ENCODE data around the gene RCOR2. TPM values are rescaled to one million over a fixed set of nuclear protein-coding genes. Genes with fewer than 3 reads are reported as not detected.
"Not testable (repeated sequence)": the region's sequence is repeated elsewhere in the genome, so short reads cannot be mapped to it uniquely, and the experiment has no call there.

The RCOR2 gene
- total and polyA plus RNA-seq, 2 of the 13 experiments (the other 11 are each of a cell fraction or from before 2014, with no cell fraction given): 8.3 to 8.5 TPM

DNA sequence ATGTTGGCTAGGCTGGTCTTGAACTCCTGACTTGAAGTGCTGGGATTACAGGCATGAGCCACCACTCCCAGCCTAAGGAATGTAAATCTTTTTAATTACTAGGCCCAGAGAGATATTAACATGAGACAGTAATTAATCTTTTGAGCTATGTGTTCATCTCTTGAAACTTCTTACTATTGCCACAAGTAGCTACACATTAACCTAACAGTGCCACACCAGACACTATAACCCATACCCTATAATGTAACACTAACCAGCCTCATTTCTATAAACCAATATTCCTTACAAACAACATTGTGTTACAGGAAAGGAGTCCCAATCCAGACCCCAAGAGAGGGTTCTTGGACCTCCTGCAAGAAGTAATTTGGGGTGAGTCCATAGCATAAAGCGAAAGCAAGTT is 49.5 kb upstream of the RCOR2 start (continued):
- TF ChIP-seq ARID2 (CRISPR knock-in tag; IDR thresholded peaks at IDR 0.05; ENCODE audit: borderline replicate concordance) (no peak), HHEX (CRISPR knock-in tag; IDR thresholded peaks at IDR 0.05) (no peak)
- TF ChIP-seq, protein P1, sequence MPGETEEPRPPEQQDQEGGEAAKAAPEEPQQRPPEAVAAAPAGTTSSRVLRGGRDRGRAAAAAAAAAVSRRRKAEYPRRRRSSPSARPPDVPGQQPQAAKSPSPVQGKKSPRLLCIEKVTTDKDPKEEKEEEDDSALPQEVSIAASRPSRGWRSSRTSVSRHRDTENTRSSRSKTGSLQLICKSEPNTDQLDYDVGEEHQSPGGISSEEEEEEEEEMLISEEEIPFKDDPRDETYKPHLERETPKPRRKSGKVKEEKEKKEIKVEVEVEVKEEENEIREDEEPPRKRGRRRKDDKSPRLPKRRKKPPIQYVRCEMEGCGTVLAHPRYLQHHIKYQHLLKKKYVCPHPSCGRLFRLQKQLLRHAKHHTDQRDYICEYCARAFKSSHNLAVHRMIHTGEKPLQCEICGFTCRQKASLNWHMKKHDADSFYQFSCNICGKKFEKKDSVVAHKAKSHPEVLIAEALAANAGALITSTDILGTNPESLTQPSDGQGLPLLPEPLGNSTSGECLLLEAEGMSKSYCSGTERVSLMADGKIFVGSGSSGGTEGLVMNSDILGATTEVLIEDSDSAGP (CRISPR knock-in tag; IDR thresholded peaks at IDR 0.05; ENCODE audit: borderline replicate concordance): no peak

DNA sequence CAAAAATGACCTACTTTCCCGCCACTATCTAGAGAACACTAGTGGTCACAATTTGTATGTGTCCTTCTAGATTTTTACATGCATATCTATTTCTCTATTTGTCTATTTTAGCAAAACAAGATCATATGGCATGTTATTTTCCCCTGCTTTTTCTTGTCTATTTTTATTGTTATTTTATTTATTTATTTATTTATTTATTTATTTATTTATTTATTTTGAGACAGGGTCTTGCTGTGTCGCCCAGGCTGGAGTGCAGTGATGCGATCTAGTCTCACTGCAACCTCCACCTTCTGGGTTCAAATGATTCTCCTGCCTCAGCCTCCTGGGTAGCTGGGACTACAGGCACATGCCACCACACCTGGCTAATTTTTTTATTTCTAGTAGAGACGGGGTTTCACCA is 46.9 kb upstream of the RCOR2 start:
- POLR2A ChIA-PET; FAIRE-seq; DNase-seq (ENCODE audit: low spot score); H2AFZ ChIP-seq (ENCODE audit: low read length); H3K4me3 ChIP-seq (replicated peaks in 1 of 3; ENCODE audit: insufficient read depth in 1 of 3, low read depth in 2 of 3, low read length in 3 of 3); H3K9me3 ChIP-seq (ENCODE audit: low read length); H4K20me1 ChIP-seq (ENCODE audit: insufficient read depth, low read length); H3K4me2 ChIP-seq (ENCODE audit: low read depth, low read length); H3K36me3 ChIP-seq (replicated peaks in 1 of 2; ENCODE audit: control insufficient read depth in 1 of 2, insufficient read depth in 2 of 2, low read length in 2 of 2); H3K27me3 ChIP-seq (ENCODE audit: control insufficient read depth in 1 of 2, insufficient read depth in 2 of 2, low read length in 2 of 2); intact Hi-C loops (cut with micrococcal nuclease; ENCODE audit: unreplicated experiment); H3K9ac ChIP-seq (ENCODE audit: insufficient read depth, low read depth, low read length); H3K27ac ChIP-seq (ENCODE audit: extremely low read length, insufficient read depth, low read length); BruUV-seq (replicated peaks); H3K79me2 ChIP-seq (ENCODE audit: insufficient read depth, low read length); in situ Hi-C loops (cut with HindIII; ENCODE audit: extremely low pct_ligation_motif_present, low pct_unique_long_range_greater_than_20kb); CTCF ChIA-PET (ENCODE audit: low intra/inter-chr PET ratio, low total read pairs); ATAC-seq: not testable (repeated sequence)
- peaks cover 30% of the 10 kb centered on the region for H3K4me1 ChIP-seq (ENCODE audit: insufficient read depth, low read length)
- 95% methylated on average over 4 of the region's 4 CpGs for WGBS (ENCODE audit: low lambda C conversion rate)

DNA sequence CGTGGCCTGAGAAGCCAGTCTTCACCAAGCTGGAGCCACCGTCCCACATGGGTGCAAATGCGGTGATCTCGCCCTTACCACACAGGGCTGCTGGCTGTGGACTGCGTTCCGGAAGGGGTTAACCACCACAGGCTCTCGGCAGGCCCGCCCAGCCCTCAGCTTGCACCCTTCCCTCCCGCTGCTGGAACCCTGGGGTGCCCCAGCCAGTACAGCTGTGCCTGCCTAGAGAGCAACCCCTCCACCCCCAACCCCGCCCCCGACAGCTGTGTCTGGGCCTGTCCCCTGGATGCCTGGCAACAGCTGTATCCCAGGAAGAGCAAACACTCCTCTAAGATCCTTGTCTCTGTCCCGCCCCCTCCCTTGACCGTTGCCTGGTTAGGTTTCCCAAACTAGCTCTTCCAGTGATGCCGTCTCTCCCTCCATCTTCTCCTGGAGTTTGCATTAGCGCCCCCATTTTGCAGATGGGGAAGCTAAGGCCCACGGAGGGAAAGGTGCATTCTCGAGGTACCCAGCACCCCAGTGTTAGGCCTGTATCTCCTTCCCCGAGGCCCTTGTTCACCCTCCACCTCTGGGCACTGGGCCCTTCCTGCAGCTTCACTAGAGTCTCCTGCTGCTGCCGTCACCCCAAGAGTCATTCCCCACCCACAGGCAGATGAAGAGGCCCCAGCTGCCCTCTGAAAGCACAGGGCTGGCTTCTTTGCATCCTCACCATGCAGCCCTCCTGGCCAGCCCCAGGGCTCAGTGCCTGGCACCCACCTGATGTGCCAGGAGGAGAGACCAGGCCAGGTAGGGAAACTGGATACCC is 44.8 kb upstream of the RCOR2 start:
- no peak for FAIRE-seq
- no peaks in the 10 kb centered on the region for H3K36me3 ChIP-seq (replicated peaks in 1 of 2; ENCODE audit: control insufficient read depth in 1 of 2, insufficient read depth in 2 of 2, low read length in 2 of 2)
- ATAC-seq: peak; percentile 64
- H4K20me1 ChIP-seq (ENCODE audit: insufficient read depth, low read length): no peaks in the 10 kb centered on the region
- H3K4me3 ChIP-seq (replicated peaks in 1 of 3; ENCODE audit: insufficient read depth in 1 of 3, low read depth in 2 of 3, low read length in 3 of 3): no peak overlapping the region
- no peaks in the 10 kb centered on the region for H3K9me3 ChIP-seq (ENCODE audit: low read length)
- intact Hi-C loops (cut with micrococcal nuclease; ENCODE audit: unreplicated experiment): no loop called here
- POLR2A ChIA-PET: interaction anchor here (1.1 to 1.5 kb wide), 2 partner anchors 17 to 133 kb away, joined by 4 to 6 read pairs; no protein-coding TSS in a partner anchor
- H3K9ac ChIP-seq (ENCODE audit: insufficient read depth, low read depth, low read length): no peak overlapping the region
- no peak overlapping the region for H3K27ac ChIP-seq (ENCODE audit: extremely low read length, insufficient read depth, low read length)
- peak overlapping the region; percentile 27; the same call in 1 of the 2 replicates for H3K4me2 ChIP-seq (ENCODE audit: low read depth, low read length)
- peak; percentile 46 for DNase-seq (ENCODE audit: low spot score)
- 13% methylated on average over 9 of the region's 19 CpGs for WGBS (ENCODE audit: low lambda C conversion rate)
- TF ChIP-seq BCL6 (CRISPR knock-in tag; IDR thresholded peaks at IDR 0.05) (peak; percentile 52), ZNF629 (CRISPR knock-in tag; conservative IDR thresholded peaks at IDR 0.05) (peak; percentile 85), CHD4 (IDR thresholded peaks at IDR 0.05; ENCODE audit: borderline replicate concordance, low read length) (0 out of 2 replicates have a peak, but pooled peaks have one; percentile 16), ZNF652 (CRISPR knock-in tag; IDR thresholded peaks at IDR 0.05; ENCODE audit: borderline replicate concordance, low read depth) (peak; percentile 81), ZNF564 (CRISPR knock-in tag; IDR thresholded peaks at IDR 0.05) (no peak)
- TF ChIP-seq, protein P2, sequence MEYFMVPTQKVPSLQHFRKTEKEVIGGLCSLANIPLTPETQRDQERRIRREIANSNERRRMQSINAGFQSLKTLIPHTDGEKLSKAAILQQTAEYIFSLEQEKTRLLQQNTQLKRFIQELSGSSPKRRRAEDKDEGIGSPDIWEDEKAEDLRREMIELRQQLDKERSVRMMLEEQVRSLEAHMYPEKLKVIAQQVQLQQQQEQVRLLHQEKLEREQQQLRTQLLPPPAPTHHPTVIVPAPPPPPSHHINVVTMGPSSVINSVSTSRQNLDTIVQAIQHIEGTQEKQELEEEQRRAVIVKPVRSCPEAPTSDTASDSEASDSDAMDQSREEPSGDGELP (IDR thresholded peaks at IDR 0.05; ENCODE audit: borderline replicate concordance, low read depth): peak; percentile 62; the same call in 1 of the 2 replicates
- no TSS peak for BruUV-seq (replicated peaks)
- in situ Hi-C loops (cut with HindIII; ENCODE audit: extremely low pct_ligation_motif_present, low pct_unique_long_range_greater_than_20kb): no loop called here
- H3K79me2 ChIP-seq (ENCODE audit: insufficient read depth, low read length): no peaks in the 10 kb centered on the region
- H3K4me1 ChIP-seq (ENCODE audit: insufficient read depth, low read length): peaks cover 36% of the 10 kb centered on the region
- no peaks in the 10 kb centered on the region for H3K27me3 ChIP-seq (ENCODE audit: control insufficient read depth in 1 of 2, insufficient read depth in 2 of 2, low read length in 2 of 2)
- no peak overlapping the region for H2AFZ ChIP-seq (ENCODE audit: low read length)
- CTCF ChIA-PET (ENCODE audit: low intra/inter-chr PET ratio, low total read pairs): no interaction called here

Measured in HepG2 (cell line).